HG03025 (cell line): ENCODE measurements around the gene CCDC190.
"Not testable (repeated sequence)": the region's sequence is repeated elsewhere in the genome, so short reads cannot be mapped to it uniquely, and the experiment has no call there.

Experiments used
- ATAC-seq: cut with Tn5 transposase; IDR thresholded peaks from one replicate; pipeline ENCODE4 v1.9.1; 2021; ENCODE audit warnings: mild to moderate bottlenecking, moderate library complexity; ENCODE audit not compliant: unreplicated experiment, low FRiP score

CCDC190 gene

DNA sequence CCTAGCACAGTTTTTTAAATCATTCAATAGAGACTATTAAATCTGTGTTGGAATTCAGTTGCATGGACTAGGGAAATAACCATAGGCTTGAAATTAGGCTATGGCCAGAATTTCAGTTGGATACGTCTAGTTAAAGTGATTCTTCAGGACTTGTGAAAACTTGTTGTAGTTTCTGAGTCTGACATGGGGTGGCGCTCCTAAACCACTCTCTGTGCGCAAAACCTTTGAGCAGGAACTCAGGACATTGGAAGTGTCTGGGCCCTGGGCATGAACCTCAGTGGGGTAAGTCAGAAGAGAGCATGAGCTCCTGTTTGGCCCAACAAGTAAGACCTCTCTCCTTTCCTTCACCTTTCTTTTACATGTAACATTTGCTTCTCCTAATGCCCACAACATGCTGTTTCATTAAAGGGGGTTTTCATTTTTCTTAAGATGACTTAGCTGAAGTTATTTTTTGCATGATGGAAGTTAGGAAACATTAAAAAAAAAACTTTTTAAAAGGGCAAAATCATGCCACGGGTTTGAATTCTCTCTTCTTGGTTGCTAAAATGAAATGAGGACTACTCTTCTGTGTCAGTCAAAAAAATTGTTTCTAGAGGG lies 17.1 kb upstream of the CCDC190 start:
- no peak for ATAC-seq

DNA sequence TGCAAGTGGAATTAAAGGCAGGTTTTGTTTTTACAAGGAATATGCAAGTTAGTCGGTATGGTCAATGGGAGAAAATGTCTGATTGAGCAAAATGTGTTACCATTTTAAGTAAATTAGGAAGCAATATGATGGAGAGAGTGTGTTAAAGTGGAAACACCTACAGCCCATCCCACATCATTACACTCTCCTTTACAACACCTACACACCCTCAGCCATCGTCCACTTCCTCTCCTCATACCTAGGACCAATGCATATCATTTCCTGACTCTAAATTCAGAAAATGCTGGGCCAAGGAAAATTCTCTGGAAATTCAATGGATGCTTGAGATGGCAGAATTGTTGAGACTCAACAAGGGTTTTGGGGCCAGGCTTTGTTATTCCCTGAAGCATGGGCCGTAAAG lies 16.4 kb upstream of the CCDC190 start:
- ATAC-seq: no peak

DNA sequence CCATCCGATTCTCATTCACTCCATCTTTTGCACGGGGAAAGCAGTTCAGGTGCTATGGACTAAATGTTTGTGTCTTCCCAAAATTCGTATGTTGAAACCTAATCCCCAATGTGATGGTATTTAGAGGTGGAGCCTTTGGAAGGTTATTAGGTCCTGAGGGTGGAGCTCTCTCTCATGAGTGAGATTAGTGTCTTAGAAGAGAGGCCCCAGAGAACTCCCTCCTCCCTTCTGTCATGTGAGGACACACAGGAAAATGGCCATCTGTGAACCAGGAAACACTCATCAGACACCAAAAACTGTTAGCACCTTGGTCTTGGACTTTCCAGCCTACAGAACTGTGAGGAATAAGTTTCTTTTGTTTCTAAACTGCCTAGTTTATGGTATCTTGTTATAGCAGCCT lies 15.8 kb upstream of the CCDC190 start:
- ATAC-seq: no peak

DNA sequence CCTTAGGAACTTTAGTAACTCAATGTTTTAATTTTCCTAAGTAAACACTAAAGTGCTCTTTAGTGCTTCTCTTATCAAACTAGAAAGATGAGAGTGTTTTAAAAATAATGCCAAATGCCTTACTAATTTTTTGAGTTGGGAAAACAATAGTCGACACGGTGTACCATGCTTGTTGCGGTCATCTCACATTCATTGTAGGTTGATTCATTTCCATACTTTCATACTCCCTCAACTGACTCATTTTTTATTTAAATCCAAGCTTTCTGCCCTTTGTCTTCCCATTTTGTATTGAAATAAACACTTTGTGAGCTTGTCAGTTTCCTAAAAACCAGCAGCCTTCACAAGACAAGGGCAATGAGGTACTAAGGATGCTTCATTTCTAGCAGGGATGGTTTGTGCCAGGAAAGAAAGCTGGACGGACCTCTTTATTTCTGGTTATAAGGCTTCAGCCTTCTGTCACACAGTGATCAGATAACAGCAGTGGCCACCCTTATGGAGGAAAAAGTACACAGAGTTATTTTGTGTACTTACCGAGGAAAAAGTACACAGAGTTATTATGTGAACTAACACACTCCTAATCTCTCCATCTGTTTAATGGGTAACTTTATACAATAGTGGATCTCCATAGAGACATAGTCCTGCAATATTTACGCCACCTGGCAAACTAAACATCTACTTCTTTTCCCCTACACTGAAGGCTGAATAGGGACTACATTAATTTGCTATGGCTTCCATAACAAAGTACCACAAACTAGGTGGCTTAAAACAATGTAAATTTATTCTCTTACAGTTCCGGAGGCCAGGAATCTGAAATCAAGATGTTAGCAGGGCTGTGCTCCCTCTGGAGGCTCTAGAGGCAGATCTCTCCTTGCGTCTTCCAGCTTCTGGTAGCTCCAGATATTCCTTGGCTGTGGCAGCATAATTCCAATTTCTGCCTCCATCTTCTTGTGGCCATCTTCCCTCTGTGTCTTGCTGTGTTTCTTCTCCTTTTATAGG lies 13.0 kb upstream of the CCDC190 start:
- ATAC-seq: no peak

DNA sequence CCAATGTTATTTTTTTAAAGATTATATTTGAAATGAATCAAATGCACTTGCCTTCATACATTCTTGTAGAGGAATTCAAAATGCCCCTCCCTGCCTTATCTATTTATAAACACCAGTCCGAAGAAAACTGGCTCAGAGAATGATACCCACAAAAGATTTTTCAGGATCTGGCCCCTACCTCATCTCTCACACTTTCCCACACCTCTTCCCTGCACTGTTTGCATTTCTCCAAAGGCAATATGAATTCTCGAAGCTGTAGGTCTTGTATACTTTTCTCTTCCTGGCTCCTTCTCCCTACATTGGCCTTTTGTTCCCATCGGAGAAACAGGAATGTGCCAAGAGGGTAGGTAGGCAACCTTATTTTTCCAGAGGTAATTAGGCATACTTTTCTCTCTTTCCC lies 12.0 kb upstream of the CCDC190 start:
- no peak for ATAC-seq

DNA sequence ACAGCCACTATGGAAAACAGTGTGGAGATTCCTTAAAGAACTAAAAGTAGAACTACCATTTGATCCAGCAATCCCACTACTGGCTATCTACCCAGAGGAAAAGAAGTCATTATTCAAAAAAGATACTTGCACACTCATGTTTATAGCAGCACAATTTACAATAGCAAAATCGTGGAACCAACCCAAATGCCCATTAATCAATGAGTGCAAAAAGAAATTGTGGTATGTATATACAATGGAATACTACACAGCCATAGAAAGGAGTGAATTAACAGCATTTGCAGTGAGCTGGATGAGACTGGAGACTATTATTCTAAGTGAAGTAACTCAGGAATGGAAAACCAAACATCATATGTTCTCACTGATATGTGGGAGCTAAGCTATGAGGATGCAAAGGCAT lies 10.4 kb upstream of the CCDC190 start:
- ATAC-seq: not testable (repeated sequence)

DNA sequence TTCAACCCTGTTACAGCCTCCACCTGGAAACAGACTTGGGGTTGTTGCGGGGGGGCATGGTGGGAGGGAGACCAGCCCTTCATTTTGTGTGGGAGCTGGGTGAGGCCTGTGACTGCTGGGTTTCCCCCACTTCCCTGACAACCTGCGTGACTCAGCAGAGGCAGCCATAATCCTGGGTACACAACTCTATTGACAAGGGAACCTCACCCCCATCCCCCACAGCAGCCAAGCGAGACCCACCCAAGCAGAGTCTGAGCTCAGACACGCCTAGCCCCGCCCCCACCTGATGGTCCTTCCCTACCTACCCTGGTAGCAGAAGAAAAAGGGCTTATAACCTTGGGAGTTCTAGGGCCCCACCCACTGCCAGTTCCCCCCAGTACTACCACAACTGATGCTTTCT lies 8.0 kb upstream of the CCDC190 start:
- ATAC-seq: no peak

DNA sequence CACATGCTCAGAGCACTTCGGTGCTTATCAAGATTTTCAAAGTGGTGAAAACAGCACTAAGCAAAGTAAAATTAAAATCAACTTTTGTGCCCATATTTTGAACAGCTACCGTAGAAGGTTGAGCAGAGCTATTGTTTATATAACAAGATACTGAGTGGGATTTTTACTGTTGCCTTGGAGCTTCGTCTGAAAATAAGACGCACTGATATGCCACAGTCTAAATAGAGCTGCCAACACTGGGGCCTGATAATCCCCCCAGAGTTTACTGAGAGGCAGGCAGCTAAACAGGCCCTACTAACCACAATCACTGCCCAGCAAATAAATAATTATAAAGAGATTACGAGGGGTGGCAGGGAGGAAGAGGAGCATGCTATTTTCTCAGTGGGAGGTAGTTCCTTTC lies 650 bp upstream of the CCDC190 start:
- no peak for ATAC-seq

DNA sequence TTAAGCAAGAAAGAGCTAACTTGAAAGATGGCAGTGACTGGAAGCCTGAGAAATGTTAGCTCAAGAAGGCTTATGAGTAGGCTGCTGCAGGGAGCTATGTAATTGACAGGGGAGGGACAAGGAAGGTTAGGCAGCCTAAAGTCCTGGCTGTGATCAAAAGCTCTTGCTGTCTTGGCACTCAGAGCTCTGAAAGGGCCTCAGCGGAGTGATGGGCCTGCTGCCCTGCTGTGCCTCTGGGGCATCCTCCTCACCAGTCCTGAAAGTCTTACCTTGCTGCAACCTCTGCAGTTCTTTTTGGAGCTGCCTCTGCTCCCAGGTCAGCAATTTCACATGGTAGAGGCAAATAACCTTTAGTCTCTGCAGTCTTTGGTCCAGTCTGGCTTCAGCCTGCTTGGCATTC lies 1.8 kb downstream of the CCDC190 start:
- no peak for ATAC-seq

DNA sequence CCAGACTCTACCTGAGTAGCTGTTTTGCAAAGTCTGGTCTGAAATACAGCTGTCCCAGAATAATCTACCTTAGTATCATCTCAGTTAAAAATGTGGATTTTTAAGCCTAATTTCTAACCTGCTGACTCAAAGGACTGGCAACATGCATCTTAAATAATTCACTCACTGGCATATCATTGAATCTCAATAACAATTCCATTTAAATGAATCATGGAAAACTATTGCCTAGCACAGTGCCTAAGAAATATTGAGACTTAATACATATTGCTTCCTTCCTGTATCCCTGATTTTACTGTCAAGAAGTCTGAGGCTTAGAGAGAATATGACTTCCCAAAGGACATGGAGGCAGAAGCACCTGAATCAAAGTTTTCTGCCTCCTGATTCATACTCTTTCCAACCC lies 3.1 kb downstream of the CCDC190 start:
- ATAC-seq: no peak

DNA sequence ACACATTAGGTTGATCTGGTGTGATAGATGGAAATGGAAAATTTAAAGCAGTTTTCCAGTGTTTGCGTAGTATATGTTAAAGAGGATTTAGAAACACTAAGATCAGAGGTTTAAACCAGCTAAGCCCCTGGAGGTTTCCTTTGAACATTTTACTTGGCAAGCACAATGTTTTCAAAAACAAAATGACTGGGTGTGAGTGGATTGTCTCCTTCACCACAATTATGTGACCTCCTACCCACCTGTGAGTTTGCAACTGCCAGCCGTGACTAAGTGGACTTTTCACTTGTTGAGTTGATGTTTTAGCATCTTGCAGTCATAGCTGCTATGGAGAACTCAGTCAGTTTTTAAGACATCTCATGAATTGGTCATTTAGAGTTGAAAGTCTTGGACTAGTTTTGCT lies 4.7 kb downstream of the CCDC190 start:
- no peak for ATAC-seq

DNA sequence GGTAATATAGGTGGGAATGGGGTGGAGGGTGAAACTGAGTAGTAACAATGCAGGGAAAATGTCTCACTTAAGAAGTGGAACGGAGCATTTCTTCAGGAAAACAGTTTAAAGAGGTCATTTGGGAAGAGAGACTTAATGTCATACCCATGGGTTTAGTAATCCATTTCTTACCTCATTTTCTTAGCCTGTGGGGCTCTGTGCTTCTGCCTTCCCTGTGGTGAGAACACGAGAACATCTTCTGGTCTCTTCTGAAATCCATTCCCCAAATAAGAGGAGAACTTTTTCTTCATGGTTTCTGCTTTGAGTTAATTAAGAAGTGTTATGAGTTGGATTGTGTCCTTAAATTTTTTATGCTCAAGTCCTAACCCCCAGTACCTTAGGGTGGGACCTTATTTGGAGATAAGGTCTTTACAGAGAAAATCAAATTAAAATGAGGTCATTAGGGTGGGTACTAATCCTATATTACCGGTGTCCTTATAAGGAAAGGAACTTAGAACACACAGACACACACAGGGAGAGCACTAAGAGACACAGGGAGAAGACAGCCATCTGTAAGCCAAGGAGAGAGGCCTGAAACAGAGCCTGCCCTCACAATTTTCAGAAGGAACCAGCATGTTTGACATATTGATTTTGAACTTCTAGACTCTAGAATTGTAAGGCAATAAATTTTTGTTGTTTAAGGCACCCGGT lies 5.4 kb downstream of the CCDC190 start:
- no peak for ATAC-seq

DNA sequence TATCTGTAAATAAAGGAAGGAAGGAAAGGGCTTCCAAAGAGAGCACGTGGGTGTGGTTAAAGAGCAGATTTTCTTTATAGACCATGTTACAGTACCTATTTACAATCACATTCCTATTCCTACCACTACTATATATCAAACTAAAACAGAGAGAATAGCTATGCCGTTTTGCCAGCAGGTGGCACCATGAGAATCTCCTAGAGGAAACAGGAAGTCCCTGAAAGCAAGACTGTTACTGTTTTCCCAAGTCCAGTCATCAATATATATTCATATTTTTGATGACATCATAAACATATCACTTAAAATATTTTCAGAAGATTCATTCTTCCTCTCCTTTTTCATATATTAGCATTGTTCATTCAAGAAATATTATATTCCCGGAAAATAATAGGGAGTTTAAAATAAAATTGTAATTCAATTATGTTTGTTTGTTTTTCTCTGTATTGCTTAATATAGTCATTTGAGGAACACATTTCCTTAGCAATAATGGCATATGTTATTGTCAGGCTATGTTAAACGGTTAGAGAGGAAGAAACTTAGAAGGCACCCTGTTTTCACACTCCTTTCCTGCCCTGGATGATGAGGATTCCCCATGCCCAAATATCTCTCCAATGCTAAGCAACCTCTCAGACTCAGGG lies 6.6 kb downstream of the CCDC190 start:
- no peak for ATAC-seq

DNA sequence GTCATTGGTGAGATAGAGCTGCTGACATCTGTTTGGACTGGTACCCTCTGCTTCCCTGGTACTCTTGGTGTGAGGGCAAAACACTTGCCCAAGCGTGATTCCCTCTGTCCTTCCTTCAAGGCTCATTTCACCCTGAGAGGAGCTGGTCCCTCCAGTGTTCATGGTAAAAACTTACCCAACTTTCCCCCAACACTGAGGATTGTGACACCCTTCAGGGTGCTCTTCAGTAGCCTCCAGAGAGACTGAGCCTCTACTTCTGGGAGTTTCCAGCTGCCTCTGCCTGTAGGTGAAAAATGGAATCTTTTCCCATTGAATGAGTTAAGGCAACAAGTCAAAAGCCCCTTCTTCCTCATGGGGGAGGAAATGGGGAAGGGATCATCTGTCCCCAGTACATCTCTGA lies 9.6 kb downstream of the CCDC190 start:
- no peak for ATAC-seq

DNA sequence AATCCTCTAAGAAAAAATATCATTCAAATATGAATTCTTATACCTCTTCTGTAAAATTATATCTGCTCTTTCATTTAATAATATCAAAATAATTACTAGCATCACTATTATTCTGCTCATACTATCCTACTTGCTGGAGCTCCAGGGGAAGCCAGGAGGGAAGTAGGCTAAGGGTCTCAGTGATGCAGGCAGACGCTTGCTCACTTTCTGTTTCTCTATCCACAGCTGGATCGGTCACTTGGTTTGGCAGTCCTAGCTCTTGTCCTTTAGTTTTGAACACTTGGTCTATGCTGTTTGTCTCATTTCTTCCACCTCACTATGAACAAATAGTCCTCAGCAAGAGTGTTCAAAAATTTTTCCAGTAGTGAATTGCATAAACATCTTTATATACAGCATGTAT lies 11.3 kb downstream of the CCDC190 start:
- no peak for ATAC-seq

DNA sequence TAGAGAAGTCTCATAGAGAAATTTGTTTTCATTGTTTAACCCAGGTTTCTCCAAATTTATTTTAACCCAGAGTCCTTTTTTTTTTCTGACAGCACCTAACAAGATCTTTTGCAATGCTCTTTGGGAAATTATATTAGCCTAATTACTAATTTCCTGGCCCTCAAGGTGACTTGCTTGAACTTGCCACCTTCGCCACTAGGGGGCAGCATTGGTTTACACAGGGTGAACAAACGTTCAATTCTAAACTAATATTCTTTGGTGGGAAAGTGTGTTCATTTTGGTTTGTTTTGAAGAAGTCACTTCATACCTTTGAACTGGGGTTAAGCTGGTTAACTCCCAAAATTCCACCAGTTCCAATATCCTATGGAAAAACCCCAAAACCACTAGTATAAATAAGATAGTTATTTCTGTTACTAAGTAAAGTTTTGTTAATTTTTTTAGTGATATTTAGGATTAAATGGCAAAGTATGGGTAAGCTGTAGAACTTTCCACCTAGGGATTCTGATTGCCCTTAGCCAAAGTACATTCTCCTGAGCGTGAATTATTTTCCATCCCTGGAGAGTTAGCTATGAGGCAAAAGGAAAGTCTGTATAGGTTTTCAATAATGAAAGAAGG lies 13.0 kb downstream of the CCDC190 start:
- ATAC-seq: no peak

DNA sequence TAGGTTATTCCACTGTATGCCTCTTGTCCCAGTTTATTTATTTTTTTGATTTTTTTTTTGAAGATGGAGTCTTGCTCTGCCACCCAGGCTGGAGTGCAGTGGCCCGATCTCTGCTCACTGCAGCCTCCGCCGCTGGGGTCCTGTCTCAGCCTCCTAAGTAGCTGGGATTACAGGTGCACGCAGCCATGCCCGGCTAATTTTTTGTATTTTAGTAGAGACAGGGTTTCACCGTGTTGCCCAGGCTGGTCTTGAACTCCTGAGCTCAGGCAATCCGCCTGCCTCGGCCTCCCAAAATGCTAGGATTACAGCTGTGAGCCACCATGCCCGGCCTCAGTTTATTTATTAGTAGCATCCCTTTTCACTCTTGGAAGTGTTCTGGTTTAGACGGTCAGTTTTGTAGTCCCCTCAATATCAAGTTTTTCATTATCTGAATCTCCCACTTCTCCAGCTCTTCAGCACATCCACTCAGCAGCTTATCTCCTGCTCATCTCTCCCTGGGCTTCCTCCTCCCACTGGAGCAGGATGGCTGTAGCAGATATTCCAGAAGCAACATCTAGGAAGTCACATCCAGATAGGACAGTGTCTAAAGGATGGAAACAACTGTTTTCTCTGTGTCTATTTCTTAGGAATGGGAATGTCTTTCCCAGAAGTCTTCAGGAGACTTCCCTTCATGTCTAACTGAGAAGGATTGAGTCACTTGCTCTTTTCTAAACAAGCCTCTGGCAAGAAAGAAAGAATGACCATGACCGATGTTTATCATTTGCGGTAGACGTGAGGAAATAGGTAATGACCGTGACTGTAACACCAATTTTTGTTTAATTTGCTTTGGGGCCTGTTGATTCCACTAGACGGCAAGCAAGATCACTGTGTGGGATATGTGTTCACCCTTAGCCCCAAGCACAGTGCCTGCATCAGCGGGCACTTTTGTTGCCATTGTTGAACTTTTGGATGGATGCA lies 14.4 kb downstream of the CCDC190 start:
- ATAC-seq: no peak

DNA sequence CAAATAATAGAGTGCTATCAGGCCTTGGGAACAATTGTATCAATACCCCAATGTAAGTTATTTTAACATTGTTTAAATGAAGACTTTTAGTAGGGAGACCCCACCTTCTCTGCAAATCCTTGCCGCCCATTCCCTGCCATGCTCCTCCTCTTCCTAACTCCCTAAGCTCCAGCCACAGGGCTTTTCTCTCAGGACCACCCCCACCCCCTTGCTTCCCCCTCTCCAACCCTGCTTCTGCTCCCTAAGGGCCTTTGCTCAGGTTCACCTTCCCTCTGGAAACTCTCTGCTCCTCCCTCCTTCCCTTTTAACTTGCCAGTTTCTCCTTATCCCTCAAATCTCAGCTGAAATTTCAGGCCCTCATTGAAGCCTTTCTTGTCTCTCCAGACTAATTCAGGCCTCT lies 16.8 kb downstream of the CCDC190 start:
- no peak for ATAC-seq

DNA sequence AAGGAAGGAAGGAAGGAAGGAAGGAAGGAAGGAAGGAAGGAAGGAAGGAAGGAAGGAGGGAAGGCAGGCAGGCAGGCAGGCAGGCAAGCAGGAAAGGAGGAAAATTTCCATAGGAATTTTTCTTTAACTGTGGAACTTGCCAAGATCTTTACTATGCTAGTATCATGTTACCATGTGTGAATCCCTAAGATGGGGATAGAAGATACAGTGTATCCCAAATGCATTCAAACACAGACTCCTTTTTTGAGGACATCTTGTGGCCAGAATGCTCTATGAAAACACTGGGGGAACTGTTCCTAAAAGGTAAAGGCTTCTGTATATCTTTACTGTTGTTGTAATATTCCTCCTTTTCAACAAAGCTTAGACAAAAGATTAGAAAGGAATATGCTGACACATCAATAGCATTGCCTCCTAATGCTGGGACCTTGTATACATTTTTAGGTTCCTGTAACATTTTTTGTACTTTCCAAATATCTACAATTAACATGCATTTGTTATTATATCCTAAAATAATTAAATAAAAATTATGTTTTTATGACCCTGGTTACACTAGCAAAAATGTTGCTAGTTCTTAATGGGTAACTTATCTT lies 20.6 kb downstream of the CCDC190 start:
- no peak for ATAC-seq
